ENCODE data around the gene CEP44. TPM values are rescaled to one million over a fixed set of nuclear protein-coding genes. Genes with fewer than 3 reads are reported as not detected.

Gene CEP44
- total RNA-seq, 1 donor from 2014 or later: 17.8 TPM

DNA sequence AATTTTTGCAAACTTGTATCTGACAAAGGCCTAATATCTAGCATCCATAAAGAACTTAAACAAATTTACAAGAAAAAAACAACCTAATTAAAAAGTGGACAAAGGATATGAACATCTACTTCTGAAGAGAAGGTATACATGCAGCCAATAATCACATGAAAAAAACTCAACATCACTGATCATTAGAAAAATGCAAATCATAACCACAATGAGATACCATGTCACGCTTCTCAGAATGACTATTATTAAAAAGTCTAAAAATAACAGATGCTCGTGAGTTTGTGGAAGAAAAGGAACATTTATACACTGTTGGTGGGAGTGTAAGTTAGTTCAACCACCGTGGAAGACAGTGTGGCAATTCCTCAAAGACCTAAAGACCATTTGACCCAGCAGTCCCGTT is 24.0 kb downstream of the CEP44 start:
- TF ChIP-seq CTCF (conservative IDR thresholded peaks at IDR 0.05; ENCODE audit: low read depth, low read length): no peak
- no peak overlapping the region for H3K4me3 ChIP-seq (ENCODE audit: low read depth, low read length)
- DNase-seq (ENCODE audit: low read depth): no peak

- no peak for DNase-seq (ENCODE audit: low read depth)
- no peak for TF ChIP-seq CTCF (conservative IDR thresholded peaks at IDR 0.05; ENCODE audit: low read depth, low read length)
- H3K4me3 ChIP-seq (ENCODE audit: low read depth, low read length): no peak overlapping the region
These were observed 29.3 kb downstream of the CEP44 start for GRCh38 chr4:174312993-174313392.

DNA sequence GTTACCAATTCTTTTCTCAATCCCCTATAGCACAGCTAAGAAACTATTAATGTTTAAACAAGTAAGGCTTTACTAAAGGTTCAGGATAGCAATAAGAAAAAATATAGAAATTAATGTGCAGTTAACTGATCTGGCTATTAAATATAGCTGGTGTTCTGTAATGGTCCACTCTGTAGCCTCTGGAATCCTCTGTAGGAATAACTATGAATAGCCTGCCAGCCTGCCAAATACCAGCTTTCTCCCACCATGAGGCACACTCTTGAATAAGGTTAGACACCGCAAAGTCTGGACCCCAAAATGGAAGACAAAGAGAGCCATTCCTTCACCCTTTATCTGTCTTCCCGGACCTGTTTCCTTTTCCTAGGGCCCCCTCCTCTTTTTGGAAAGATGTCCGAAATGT is 30.6 kb downstream of the CEP44 start:
- no peak for DNase-seq (ENCODE audit: low read depth)
- H3K4me3 ChIP-seq (ENCODE audit: low read depth, low read length): no peak overlapping the region
- TF ChIP-seq CTCF (conservative IDR thresholded peaks at IDR 0.05; ENCODE audit: low read depth, low read length): no peak

DNA sequence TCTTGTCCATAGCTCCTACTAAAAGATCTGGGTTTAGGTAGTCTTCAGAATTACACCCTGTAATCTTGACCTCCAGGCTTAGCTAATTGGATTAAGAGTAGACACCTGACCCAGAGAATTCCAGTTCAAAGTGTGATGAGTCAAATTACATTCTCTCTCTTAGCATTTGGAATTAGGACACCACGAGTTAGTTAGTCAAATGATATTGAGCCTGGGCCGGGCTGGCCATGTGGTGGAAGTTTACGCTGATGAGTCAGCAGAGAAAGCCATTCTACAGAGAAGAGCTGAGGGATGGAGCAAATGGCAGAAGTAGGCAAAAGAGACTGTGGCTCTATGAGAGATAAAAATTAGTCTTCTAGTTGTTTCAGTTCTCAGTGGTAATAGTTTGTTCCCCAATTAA is 31.1 kb downstream of the CEP44 start:
- peak; percentile 47 for DNase-seq (ENCODE audit: low read depth)
- TF ChIP-seq CTCF (conservative IDR thresholded peaks at IDR 0.05; ENCODE audit: low read depth, low read length): no peak

GRCh38 chr4:174316546-174316945 is 32.8 kb downstream of the CEP44 start:
- DNase-seq (ENCODE audit: low read depth): no peak
- H3K4me3 ChIP-seq (ENCODE audit: low read depth, low read length): no peak overlapping the region
- no peak for TF ChIP-seq CTCF (conservative IDR thresholded peaks at IDR 0.05; ENCODE audit: low read depth, low read length)

More for the DNA sequence above, 31.1 kb downstream of the CEP44 start:
- no peak overlapping the region for H3K4me3 ChIP-seq (ENCODE audit: low read depth, low read length)

- TF ChIP-seq CTCF (conservative IDR thresholded peaks at IDR 0.05; ENCODE audit: low read depth, low read length): no peak
- H3K4me3 ChIP-seq (ENCODE audit: low read depth, low read length): no peak overlapping the region
These were observed 33.2 kb downstream of the CEP44 start for GRCh38 chr4:174316954-174317353.

DNA sequence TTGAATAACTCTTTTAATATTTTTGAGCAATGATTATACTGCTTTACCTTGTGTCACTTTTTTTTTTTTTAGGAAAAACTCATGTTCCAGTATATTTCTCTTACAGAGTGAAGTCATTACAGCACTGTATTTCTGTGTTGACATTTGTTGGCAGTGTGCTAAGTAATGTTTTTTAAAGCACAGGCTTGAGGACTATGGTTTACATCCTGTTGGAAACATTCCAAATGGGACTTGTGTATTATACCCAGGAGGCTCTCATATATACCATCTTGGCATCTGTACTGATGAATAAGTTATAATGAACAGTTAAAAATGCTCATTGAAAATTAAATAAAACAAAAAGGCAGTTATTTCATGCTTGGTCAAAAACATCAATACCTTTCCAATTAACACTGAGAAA is 33.8 kb downstream of the CEP44 start:
- TF ChIP-seq CTCF (conservative IDR thresholded peaks at IDR 0.05; ENCODE audit: low read depth, low read length): no peak
- no peak overlapping the region for H3K4me3 ChIP-seq (ENCODE audit: low read depth, low read length)
- DNase-seq (ENCODE audit: low read depth): no peak

More at GRCh38 chr4:174316954-174317353, 33.2 kb downstream of the CEP44 start:
- no peak for DNase-seq (ENCODE audit: low read depth)

Data from epithelial cell of proximal tubule (primary cell).